ENCODE results near the gene LRCH2.

GRCh38 chrX:115067812-115068211 is 166.1 kb downstream of the LRCH2 start:
- TF ChIP-seq CTCF (IDR thresholded peaks at IDR 0.05) (no peak), POLR2A (IDR thresholded peaks at IDR 0.05) (no peak)

All from tibial nerve (tissue), 3 donors.